Activated CD8-positive, alpha-beta memory T cell treated with anti-CD3 and anti-CD28 coated beads, Interleukin-2, amount 10 ng/mL, durations not matched to agents 7 days and 5 days (primary cell): Measurements from ENCODE around the gene LEO1. TPM values are rescaled to one million over a fixed set of nuclear protein-coding genes. Genes with fewer than 3 reads are reported as not detected.

Experiments used
- ATAC-seq: fragments of 150-1000 bp; cut with Tn5 transposase; one replicate; pipeline ENCODE4 v1.10.0; 2021; ENCODE audit warnings: moderate library complexity
- CTCF ChIA-PET: fragments of 350-600 bp; sonication (Branson Sonifier 250); formaldehyde crosslinking; loops from one replicate; lab custom pipeline; 2021; ENCODE audit warnings: antibody characterized with exemption; lab: Charles Lee
- DNase-seq: peaks from one replicate; pipeline ENCODE4 v3.0.0-alpha.2; 2020
- H3K27ac Mint-ChIP-seq: one replicate; pipeline ENCODE4 v1.8.0; 2021; ENCODE audit warnings: mild to moderate bottlenecking, mixed read lengths
- H3K27me3 Mint-ChIP-seq: one replicate; pipeline ENCODE4 v1.8.0; 2021; ENCODE audit warnings: mixed read lengths
- H3K36me3 Mint-ChIP-seq: one replicate; pipeline ENCODE4 v1.8.0; 2021; ENCODE audit warnings: mild to moderate bottlenecking, mixed read lengths
- H3K4me1 Mint-ChIP-seq: one replicate; pipeline ENCODE4 v1.8.0; 2021; ENCODE audit warnings: mixed read lengths
- H3K4me3 Mint-ChIP-seq: one replicate; pipeline ENCODE4 v1.8.0; 2021; ENCODE audit warnings: mild to moderate bottlenecking, moderate library complexity, mixed read lengths
- H3K9me3 Mint-ChIP-seq: one replicate; pipeline ENCODE4 v1.8.0; 2022; ENCODE audit warnings: low read depth, mixed read lengths
- total RNA-seq, 2 experiments: library from RNA; stranded (reverse); gene quantifications; one replicate each; pipeline ENCODE4 v1.2.3, GENCODE V29; 2021

Gene LEO1
- total RNA-seq, 2 experiments from 2014 or later, result 33.4 to 34.9 TPM

GRCh38 chr15:51938286-51938685 lies 33.3 kb downstream of the LEO1 start:
- CTCF ChIA-PET, result no interaction called here
- Mint-ChIP-seq H3K36me3 (peaks cover 35% of the 10 kb centered on the region), H3K27me3 (no peaks in the 10 kb centered on the region), H3K27ac (no peak overlapping the region), H3K4me3 (no peak overlapping the region), H3K9me3 (no peaks in the 10 kb centered on the region), H3K4me1 (peaks cover 26% of the 10 kb centered on the region)
- DNase-seq (no peak), ATAC-seq (no peak)

GRCh38 chr15:51936105-51936478 lies 35.5 kb downstream of the LEO1 start:
- DNase-seq (no peak), ATAC-seq (no peak)
- H3K27me3 Mint-ChIP-seq, result no peaks in the 10 kb centered on the region
- H3K9me3 Mint-ChIP-seq, result no peaks in the 10 kb centered on the region
- H3K4me1 Mint-ChIP-seq, result peaks cover 23% of the 10 kb centered on the region
- CTCF ChIA-PET, result interaction anchor here (1.4 kb wide), 1 partner anchor 35 kb away, joined by 4 read pairs; the partner anchor contains the start of gene LEO1
- H3K36me3 Mint-ChIP-seq, result peaks cover 24% of the 10 kb centered on the region
- H3K27ac Mint-ChIP-seq, result peak overlapping the region; percentile 79
- H3K4me3 Mint-ChIP-seq, result no peak overlapping the region

- DNase-seq (peak; percentile 45), ATAC-seq (peak; percentile 72)
- Mint-ChIP-seq H3K27ac (peak overlapping the region; percentile 79), H3K36me3 (peaks cover 23% of the 10 kb centered on the region), H3K4me3 (no peak overlapping the region), H3K9me3 (no peaks in the 10 kb centered on the region), H3K27me3 (no peaks in the 10 kb centered on the region), H3K4me1 (peaks cover 23% of the 10 kb centered on the region)
- CTCF ChIA-PET, result interaction anchor here (1.4 kb wide), 1 partner anchor 36 kb away, joined by 4 read pairs; the partner anchor contains the start of gene LEO1
Measured at GRCh38 chr15:51935466-51936104, 36.0 kb downstream of the LEO1 start.

GRCh38 chr15:51932161-51932560 lies 39.4 kb downstream of the LEO1 start:
- Mint-ChIP-seq H3K27ac (no peak overlapping the region), H3K4me1 (peaks cover 21% of the 10 kb centered on the region), H3K9me3 (no peaks in the 10 kb centered on the region), H3K27me3 (no peaks in the 10 kb centered on the region), H3K4me3 (no peak overlapping the region), H3K36me3 (peaks cover 14% of the 10 kb centered on the region)
- ATAC-seq (no peak), DNase-seq (no peak)
- CTCF ChIA-PET, result no interaction called here

- DNase-seq (no peak), ATAC-seq (no peak)
- Mint-ChIP-seq H3K4me3 (no peak overlapping the region), H3K36me3 (peaks cover 14% of the 10 kb centered on the region), H3K27ac (no peak overlapping the region), H3K9me3 (no peaks in the 10 kb centered on the region), H3K27me3 (no peaks in the 10 kb centered on the region), H3K4me1 (peaks cover 20% of the 10 kb centered on the region)
- CTCF ChIA-PET, result no interaction called here
Measured at GRCh38 chr15:51931638-51932037, 39.9 kb downstream of the LEO1 start.

- ATAC-seq, result no peak
- Mint-ChIP-seq H3K36me3 (peaks cover 12% of the 10 kb centered on the region), H3K27ac (no peak overlapping the region), H3K27me3 (no peaks in the 10 kb centered on the region), H3K4me3 (no peak overlapping the region), H3K4me1 (peaks cover 14% of the 10 kb centered on the region), H3K9me3 (no peaks in the 10 kb centered on the region)
- CTCF ChIA-PET, result interaction anchor here (1.3 kb wide), 1 partner anchor 25 kb away, joined by 4 read pairs; no protein-coding TSS in a partner anchor
- DNase-seq, result no peak
Measured at GRCh38 chr15:51931016-51931415, 40.6 kb downstream of the LEO1 start.

GRCh38 chr15:51926809-51927208 lies 44.8 kb downstream of the LEO1 start:
- DNase-seq, result no peak
- Mint-ChIP-seq H3K4me1 (no peaks in the 10 kb centered on the region), H3K4me3 (no peak overlapping the region), H3K27ac (no peak overlapping the region), H3K9me3 (no peaks in the 10 kb centered on the region), H3K36me3 (peaks cover 9% of the 10 kb centered on the region), H3K27me3 (no peaks in the 10 kb centered on the region)
- no peak for ATAC-seq
- CTCF ChIA-PET, result no interaction called here

GRCh38 chr15:51924156-51925068 lies 47.2 kb downstream of the LEO1 start:
- CTCF ChIA-PET, result no interaction called here
- Mint-ChIP-seq H3K36me3 (peaks cover 15% of the 10 kb centered on the region), H3K9me3 (no peaks in the 10 kb centered on the region), H3K27ac (no peak overlapping the region), H3K4me3 (no peak overlapping the region), H3K27me3 (no peaks in the 10 kb centered on the region), H3K4me1 (no peaks in the 10 kb centered on the region)
- ATAC-seq, result no peak
- no peak for DNase-seq

- peak; percentile 42 for ATAC-seq
- H3K9me3 Mint-ChIP-seq, result no peaks in the 10 kb centered on the region
- DNase-seq, result peak; percentile 46
- H3K36me3 Mint-ChIP-seq, result peaks cover 17% of the 10 kb centered on the region
- no peaks in the 10 kb centered on the region for H3K27me3 Mint-ChIP-seq
- H3K27ac Mint-ChIP-seq, result no peak overlapping the region
- CTCF ChIA-PET, result interaction anchor here (0.6 to 2.0 kb wide), 5 partner anchors 29 to 267 kb away, joined by 3 to 4 read pairs (median 3); no protein-coding TSS in a partner anchor
- no peak overlapping the region for H3K4me3 Mint-ChIP-seq
- no peaks in the 10 kb centered on the region for H3K4me1 Mint-ChIP-seq
Measured at GRCh38 chr15:51917493-51917892, 54.1 kb downstream of the LEO1 start.

GRCh38 chr15:51912528-51912927 lies 59.0 kb downstream of the LEO1 start:
- Mint-ChIP-seq H3K9me3 (no peaks in the 10 kb centered on the region), H3K27ac (no peak overlapping the region), H3K27me3 (no peaks in the 10 kb centered on the region), H3K36me3 (peaks cover 31% of the 10 kb centered on the region), H3K4me1 (no peaks in the 10 kb centered on the region), H3K4me3 (no peak overlapping the region)
- CTCF ChIA-PET, result interaction anchor here (1.9 kb wide), 1 partner anchor 24 kb away, joined by 5 read pairs; no protein-coding TSS in a partner anchor
- ATAC-seq, result no peak
- DNase-seq, result no peak

- CTCF ChIA-PET, result no interaction called here
- Mint-ChIP-seq H3K36me3 (peaks cover 32% of the 10 kb centered on the region), H3K4me1 (no peaks in the 10 kb centered on the region), H3K27me3 (no peaks in the 10 kb centered on the region), H3K9me3 (no peaks in the 10 kb centered on the region), H3K4me3 (no peak overlapping the region), H3K27ac (no peak overlapping the region)
- no peak for ATAC-seq
- no peak for DNase-seq
Measured at GRCh38 chr15:51909584-51909983, 62.0 kb downstream of the LEO1 start.

- DNase-seq (no peak), ATAC-seq (no peak)
- Mint-ChIP-seq H3K9me3 (no peaks in the 10 kb centered on the region), H3K4me3 (no peak overlapping the region), H3K36me3 (peaks cover 37% of the 10 kb centered on the region), H3K4me1 (no peaks in the 10 kb centered on the region), H3K27me3 (no peaks in the 10 kb centered on the region), H3K27ac (no peak overlapping the region)
- CTCF ChIA-PET, result interaction anchor here (0.8 to 1.3 kb wide), 3 partner anchors 12 to 20 kb away, joined by 3 to 4 read pairs (median 3); no protein-coding TSS in a partner anchor
Measured at GRCh38 chr15:51908316-51908715, 63.3 kb downstream of the LEO1 start.

GRCh38 chr15:51907136-51907862 lies 64.3 kb downstream of the LEO1 start:
- ATAC-seq, result no peak
- no peak for DNase-seq
- Mint-ChIP-seq H3K36me3 (peaks cover 38% of the 10 kb centered on the region), H3K27ac (no peak overlapping the region), H3K27me3 (no peaks in the 10 kb centered on the region), H3K9me3 (no peaks in the 10 kb centered on the region), H3K4me1 (no peaks in the 10 kb centered on the region), H3K4me3 (no peak overlapping the region)
- CTCF ChIA-PET, result interaction anchor here (1.3 kb wide), 1 partner anchor 11 kb away, joined by 3 read pairs; no protein-coding TSS in a partner anchor
